ENCODE results near the gene NELFB.

GRCh38 chr9:137251490-137252268 lies 3.4 kb upstream of the NELFB start:
- TF ChIP-seq CTCF (IDR thresholded peaks at IDR 0.05; ENCODE audit: low read depth, low read length): no peak
- TF ChIP-seq EZH2phosphoT487 (IDR thresholded peaks at IDR 0.05; ENCODE audit: low read depth): no peak

All from OCI-LY3 (cell line).